ENCODE results near the gene CCDC40. TPM values are rescaled to one million over a fixed set of nuclear protein-coding genes. Genes with fewer than 3 reads are reported as not detected.

CCDC40 gene
- total and polyA plus RNA-seq, 2 of the 13 experiments (the other 11 are each of a cell fraction or from before 2014, with no cell fraction given) = 4.1 to 5.5 TPM

GRCh38 chr17:80107231-80108021 is 71.0 kb downstream of the CCDC40 start:
- Histone ChIP-seq H3K9ac (ENCODE audit: insufficient read depth, low read depth, low read length) (no peak overlapping the region), H3K27me3 (ENCODE audit: control insufficient read depth in 1 of 2, insufficient read depth in 2 of 2, low read length in 2 of 2) (no peaks in the 10 kb centered on the region), H3K4me1 (ENCODE audit: insufficient read depth, low read length) (peaks cover 10% of the 10 kb centered on the region), H3K4me3 (replicated peaks in 1 of 3; ENCODE audit: insufficient read depth in 1 of 3, low read depth in 2 of 3, low read length in 3 of 3) (no peak overlapping the region), H3K4me2 (ENCODE audit: low read depth, low read length) (no peak overlapping the region), H3K79me2 (ENCODE audit: insufficient read depth, low read length) (no peaks in the 10 kb centered on the region), H2AFZ (ENCODE audit: low read length) (no peak overlapping the region), H3K27ac (ENCODE audit: extremely low read length, insufficient read depth, low read length) (no peak overlapping the region), H4K20me1 (ENCODE audit: insufficient read depth, low read length) (no peaks in the 10 kb centered on the region), H3K36me3 (replicated peaks in 1 of 2; ENCODE audit: control insufficient read depth in 1 of 2, insufficient read depth in 2 of 2, low read length in 2 of 2) (no peaks in the 10 kb centered on the region; a peak in 1 of 5 replicates), H3K9me3 (ENCODE audit: low read length) (no peaks in the 10 kb centered on the region)
- DNase-seq (ENCODE audit: low spot score) = no peak
- WGBS (ENCODE audit: low lambda C conversion rate) = 94% methylated on average over 42 of the region's 46 CpGs
- ChIA-PET POLR2A (interaction anchor here (1.6 kb wide), 1 partner anchor 17 kb away, joined by 3 read pairs; no protein-coding TSS in a partner anchor), CTCF (ENCODE audit: low intra/inter-chr PET ratio, low total read pairs) (no interaction called here)
- intact Hi-C loops (cut with micrococcal nuclease; ENCODE audit: unreplicated experiment) (no loop called here), in situ Hi-C loops (cut with HindIII; ENCODE audit: extremely low pct_ligation_motif_present, low pct_unique_long_range_greater_than_20kb) (no loop called here)
- no peak for ATAC-seq
- FAIRE-seq = no peak
- no TSS peak for BruUV-seq (replicated peaks)
- TF ChIP-seq AGO2 (optimal IDR thresholded peaks at IDR 0.05; ENCODE audit: low read depth, low read length) (peak; percentile 64), FOXK1 (CRISPR knock-in tag; IDR thresholded peaks at IDR 0.05; ENCODE audit: borderline replicate concordance, low read depth) (no peak), PPARG (CRISPR knock-in tag; conservative IDR thresholded peaks at IDR 0.05) (no peak), RBFOX2 (IDR thresholded peaks at IDR 0.05; ENCODE audit: low read depth, low read length) (peak; percentile 36; the same call in 1 of the 2 replicates)

GRCh38 chr17:80108036-80108971 is 71.9 kb downstream of the CCDC40 start:
- Histone ChIP-seq H3K79me2 (ENCODE audit: insufficient read depth, low read length) (no peaks in the 10 kb centered on the region), H3K4me3 (replicated peaks in 1 of 3; ENCODE audit: insufficient read depth in 1 of 3, low read depth in 2 of 3, low read length in 3 of 3) (no peak overlapping the region), H4K20me1 (ENCODE audit: insufficient read depth, low read length) (no peaks in the 10 kb centered on the region), H3K4me2 (ENCODE audit: low read depth, low read length) (no peak overlapping the region), H3K4me1 (ENCODE audit: insufficient read depth, low read length) (peaks cover 1% of the 10 kb centered on the region), H2AFZ (ENCODE audit: low read length) (no peak overlapping the region), H3K27ac (ENCODE audit: extremely low read length, insufficient read depth, low read length) (no peak overlapping the region), H3K9ac (ENCODE audit: insufficient read depth, low read depth, low read length) (no peak overlapping the region), H3K27me3 (ENCODE audit: control insufficient read depth in 1 of 2, insufficient read depth in 2 of 2, low read length in 2 of 2) (no peaks in the 10 kb centered on the region), H3K36me3 (replicated peaks in 1 of 2; ENCODE audit: control insufficient read depth in 1 of 2, insufficient read depth in 2 of 2, low read length in 2 of 2) (no peaks in the 10 kb centered on the region; a peak in 1 of 5 replicates), H3K9me3 (ENCODE audit: low read length) (no peaks in the 10 kb centered on the region)
- no TSS peak for BruUV-seq (replicated peaks)
- ChIA-PET CTCF (ENCODE audit: low intra/inter-chr PET ratio, low total read pairs) (no interaction called here), POLR2A (interaction anchor here (1.6 kb wide), 1 partner anchor 16 kb away, joined by 3 read pairs; no protein-coding TSS in a partner anchor)
- in situ Hi-C loops (cut with HindIII; ENCODE audit: extremely low pct_ligation_motif_present, low pct_unique_long_range_greater_than_20kb) = no loop called here
- intact Hi-C loops (cut with micrococcal nuclease; ENCODE audit: unreplicated experiment) = no loop called here
- 91% methylated on average over 27 of the region's 40 CpGs for WGBS (ENCODE audit: low lambda C conversion rate)
- DNase-seq (ENCODE audit: low spot score) (no peak), ATAC-seq (no peak), FAIRE-seq (no peak)
- 0 out of 2 replicates have a peak, but pooled peaks have one; percentile 33 for TF ChIP-seq NFKB2 (CRISPR knock-in tag; IDR thresholded peaks at IDR 0.05; ENCODE audit: borderline replicate concordance)
- no peak for TF ChIP-seq PRDM10 (CRISPR knock-in tag; IDR thresholded peaks at IDR 0.05; ENCODE audit: low read depth)
- peak; percentile 51 for TF ChIP-seq AGO2 (optimal IDR thresholded peaks at IDR 0.05; ENCODE audit: low read depth, low read length)
- no peak for TF ChIP-seq SMAD3 (CRISPR knock-in tag; IDR thresholded peaks at IDR 0.05)
- TF ChIP-seq KDM2A (CRISPR knock-in tag; IDR thresholded peaks at IDR 0.05; ENCODE audit: borderline replicate concordance, low read depth) = no peak
- TF ChIP-seq PHF20 (CRISPR knock-in tag; IDR thresholded peaks at IDR 0.05) = no peak
- no peak for TF ChIP-seq ZNF263 (CRISPR knock-in tag; IDR thresholded peaks at IDR 0.05)
- TF ChIP-seq FOXO1 (CRISPR knock-in tag; IDR thresholded peaks at IDR 0.05) = no peak
- no peak for TF ChIP-seq ZNF580 (CRISPR knock-in tag; IDR thresholded peaks at IDR 0.05; ENCODE audit: borderline replicate concordance, low read depth)
